ELF-1 (cell line): ENCODE results near the gene KIF26B.

Source experiments
- DNase-seq: peaks from one replicate; pipeline ENCODE4 v3.0.0-alpha.2; 2016; ENCODE audit warnings: low read depth, low spot score

Gene KIF26B

GRCh38 chr1:245561665-245562234 is 407.0 kb downstream of the KIF26B start:
- DNase-seq = no peak

GRCh38 chr1:245566134-245566533 is 411.3 kb downstream of the KIF26B start:
- no peak for DNase-seq

GRCh38 chr1:245566952-245567351 is 412.2 kb downstream of the KIF26B start:
- no peak for DNase-seq

- peak; percentile 27 for DNase-seq
Observed at GRCh38 chr1:245571815-245572294, 417.1 kb downstream of the KIF26B start.

- no peak for DNase-seq
Observed at GRCh38 chr1:245572709-245573108, 417.9 kb downstream of the KIF26B start.

DNA sequence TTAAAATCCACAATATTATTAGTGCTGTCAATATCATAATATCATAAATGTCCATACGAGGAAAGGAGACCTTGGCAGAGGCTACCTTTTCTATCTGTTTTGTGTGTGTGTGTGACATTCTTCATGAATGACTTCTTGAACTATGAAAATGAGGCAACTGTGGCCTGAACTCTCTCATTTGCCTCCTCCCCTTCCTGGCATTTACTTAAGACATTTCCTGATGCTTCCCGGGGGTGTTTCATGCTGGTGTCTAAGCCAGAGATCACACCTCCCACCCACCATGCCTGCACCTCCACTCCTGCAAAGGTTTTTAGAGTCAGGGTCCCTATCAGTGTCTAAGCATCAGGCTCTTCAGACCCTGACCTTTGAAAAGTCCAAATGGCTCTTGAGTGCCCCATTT is 420.9 kb downstream of the KIF26B start:
- no peak for DNase-seq

- DNase-seq = no peak
Observed at GRCh38 chr1:245576323-245576722, 421.5 kb downstream of the KIF26B start.

DNA sequence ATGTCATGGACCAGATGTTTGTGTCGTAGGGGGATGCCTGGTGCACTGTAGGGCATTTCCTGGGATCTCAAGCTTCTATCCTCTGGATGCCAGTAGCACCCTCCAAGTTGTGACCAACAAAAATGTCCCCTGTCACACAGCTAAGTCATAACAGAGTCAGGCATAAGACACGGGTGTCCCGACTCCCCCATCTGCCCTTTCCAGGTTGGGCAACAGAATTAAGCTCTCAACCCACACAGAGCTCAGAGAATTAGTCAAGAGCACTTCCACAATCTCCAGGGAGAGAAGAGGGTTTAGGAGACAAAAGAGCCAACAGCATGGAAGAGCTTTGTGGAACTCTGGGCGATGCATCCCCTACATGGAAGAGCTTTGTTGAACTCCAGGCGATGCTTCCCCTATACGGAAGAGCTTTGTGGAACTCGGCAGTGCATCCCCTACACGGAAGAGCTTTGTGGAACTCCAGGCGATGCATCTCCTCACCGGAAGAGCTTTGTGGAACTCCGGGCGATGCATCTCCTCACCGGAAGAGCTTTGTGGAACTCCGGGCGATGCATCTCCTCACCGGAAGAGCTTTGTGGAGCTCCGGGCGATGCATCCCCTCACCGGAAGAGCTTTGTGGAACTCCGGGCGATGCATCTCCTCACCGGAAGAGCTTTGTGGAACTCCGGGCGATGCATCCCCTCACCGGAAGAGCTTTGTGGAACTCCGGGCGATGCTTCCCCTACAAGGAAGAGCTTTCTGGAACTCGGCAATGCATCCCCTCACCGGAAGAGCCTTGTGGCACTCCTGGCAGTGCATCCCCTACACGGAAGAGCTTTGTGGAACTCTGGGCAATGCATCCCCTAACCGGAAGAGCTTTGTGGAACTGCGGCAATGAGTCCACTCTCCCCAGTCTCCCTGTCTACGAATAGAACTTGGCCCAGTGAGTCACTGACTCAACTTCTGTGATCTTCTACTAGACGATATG is 422.7 kb downstream of the KIF26B start:
- no peak for DNase-seq

GRCh38 chr1:245578308-245578707 is 423.5 kb downstream of the KIF26B start:
- DNase-seq = no peak

GRCh38 chr1:245578771-245579170 is 424.0 kb downstream of the KIF26B start:
- no peak for DNase-seq

DNA sequence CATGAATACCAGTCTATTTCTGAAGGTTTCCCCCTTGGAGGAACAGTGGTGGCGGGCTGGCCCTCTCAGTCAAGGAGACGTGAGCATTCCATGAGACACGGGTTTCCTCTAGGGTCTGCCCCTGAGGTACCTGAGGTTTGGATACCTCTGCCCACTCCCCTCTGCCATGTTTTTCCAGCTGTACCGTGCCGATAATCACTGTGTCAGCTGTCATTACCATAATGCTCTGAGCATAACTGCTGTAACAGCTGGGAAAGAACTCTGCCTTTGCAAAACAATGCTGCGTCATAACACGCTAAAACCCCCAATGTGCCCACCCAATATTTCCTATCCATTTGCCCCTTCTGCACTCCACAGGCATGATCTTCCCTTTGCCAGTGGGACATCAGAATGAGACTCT is 425.1 kb downstream of the KIF26B start:
- no peak for DNase-seq

DNA sequence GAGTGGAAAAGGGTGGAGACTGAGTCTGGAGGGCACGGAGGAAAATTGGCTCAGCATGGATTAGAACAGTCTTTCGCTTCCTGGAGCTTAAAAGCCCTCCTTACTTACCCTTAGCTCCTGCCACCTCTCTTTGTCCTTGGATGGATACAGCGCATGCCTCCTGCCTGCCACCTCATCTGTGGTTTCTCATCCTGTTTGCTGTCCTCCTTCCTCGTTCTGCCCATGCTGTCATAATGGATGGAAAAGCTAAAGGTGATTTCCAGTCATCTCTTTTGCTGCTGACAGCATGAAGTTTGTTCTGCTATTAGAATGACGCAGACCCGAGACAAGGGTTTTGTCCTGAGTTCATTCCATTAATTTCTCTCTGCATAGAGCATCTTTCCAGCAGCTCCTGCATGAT is 425.9 kb downstream of the KIF26B start:
- DNase-seq = no peak

GRCh38 chr1:245582026-245582425 is 427.2 kb downstream of the KIF26B start:
- DNase-seq = no peak

DNA sequence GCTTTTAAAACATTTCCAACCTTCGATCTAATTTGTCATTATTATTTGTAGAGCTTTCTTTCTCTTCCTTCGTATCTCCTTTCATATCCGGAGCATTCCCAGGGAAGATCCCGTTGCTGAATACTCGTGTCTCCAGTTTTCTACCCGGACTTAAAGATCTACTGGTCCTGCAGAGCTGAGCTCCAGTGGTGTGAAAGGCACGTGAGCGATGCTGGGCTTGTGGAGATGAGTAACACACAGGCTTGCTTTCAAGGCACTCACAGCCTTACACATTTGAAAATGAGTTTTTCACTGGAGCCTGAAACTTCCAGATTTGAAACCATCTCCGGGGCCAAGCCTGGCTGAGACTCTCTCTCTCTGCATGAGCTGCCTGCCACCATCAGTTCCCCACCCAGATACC is 428.3 kb downstream of the KIF26B start:
- DNase-seq = no peak

DNA sequence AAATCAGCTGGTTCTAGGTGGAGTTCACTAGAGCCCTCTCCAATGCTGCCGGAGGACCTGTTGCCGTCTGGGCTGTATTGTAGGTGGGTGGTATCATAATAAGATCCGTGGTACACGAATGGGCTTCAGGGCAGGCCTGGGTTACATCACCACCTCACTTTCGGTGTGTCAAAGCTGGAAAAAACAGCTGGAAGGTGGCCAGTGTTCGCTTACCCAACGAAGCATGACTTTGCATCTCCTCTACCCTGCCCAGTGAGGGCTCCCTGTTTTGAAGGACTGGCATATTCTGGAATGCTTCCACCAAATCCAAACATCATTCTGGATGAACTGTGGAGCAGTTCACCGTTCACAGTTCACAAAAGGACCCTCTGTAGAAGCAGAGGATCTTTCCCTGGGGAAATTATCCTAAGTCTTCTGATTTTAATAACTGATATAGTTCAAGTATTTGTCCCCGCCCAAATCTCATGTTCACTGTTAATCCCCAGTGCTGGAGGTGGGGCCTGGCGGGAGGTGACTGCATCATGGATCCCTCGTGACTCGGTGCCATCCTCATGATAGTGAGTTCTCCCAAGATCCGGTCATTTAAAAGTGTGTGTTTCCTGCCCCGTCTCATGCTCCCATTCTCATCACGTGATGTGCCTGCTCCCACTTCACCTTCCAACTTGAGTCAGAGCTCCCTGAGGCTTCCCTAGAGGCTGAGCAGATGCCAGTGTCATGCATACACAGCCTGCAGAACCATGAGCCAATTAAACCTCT is 429.0 kb downstream of the KIF26B start:
- DNase-seq = no peak

DNA sequence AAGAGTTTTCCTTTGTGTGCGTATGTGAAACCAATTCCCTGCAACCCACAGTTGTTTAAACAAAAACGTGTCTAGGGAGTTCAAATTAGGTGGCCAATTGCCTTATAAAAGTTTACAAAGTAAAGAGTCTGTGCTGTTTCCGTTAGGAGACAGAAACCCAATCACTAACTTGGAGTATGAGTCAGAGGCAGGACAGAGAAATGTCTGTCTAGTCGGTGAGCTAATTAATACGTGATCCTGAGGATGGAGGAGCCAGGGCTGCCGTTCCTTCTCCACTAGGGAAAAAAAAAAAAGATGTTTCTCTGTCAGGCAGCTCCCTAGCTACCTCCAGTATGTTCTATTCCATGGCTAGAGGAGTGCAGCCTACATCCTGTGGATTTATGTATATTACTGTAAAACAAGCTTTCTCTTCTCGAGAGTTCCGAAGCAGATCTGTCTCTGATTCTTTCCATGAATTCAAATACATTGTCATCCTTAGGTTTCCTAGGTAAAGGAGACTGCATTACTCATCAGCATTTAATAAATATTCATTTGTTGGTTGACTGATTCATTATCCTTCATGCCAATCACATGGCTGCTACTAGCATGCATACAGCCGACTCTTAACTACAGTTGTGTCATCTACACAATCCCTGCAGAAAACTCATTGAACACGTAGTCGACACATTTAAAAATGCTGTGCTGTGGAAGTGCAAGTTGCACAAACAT is 430.6 kb downstream of the KIF26B start:
- no peak for DNase-seq

DNA sequence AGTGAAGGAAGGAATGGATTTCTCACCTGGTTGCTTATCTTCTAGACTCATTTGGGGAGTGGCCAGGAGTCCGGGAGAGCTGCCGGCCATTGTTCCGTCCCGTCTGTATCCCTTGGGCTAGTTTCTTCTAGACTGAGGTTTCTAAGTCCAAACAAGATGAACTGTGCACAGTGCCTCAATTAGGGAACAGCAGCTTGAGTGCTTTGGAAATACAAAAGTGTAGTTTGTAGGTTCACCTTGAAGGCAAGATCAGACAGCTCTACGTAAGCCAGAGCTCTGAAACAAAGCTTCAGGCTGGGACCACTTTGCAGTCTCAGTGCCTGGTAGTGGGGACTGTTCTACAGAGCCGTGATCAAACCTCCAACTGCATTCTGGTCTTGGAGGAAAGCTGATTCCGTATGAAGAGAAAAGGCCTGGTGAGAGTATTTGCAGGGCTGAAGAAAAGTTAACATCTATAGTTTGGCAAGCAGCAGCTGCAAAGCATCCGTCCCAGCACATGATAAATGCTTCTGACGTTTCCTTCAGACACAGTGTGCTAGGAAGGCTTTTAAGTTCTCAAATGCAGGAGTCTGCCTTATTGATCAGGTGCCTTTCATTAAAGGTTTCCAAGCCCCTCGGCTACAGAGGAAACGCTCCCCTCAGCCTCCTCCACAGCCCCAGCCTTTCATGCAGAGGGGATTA is 432.8 kb downstream of the KIF26B start:
- peak; percentile 32 for DNase-seq

DNA sequence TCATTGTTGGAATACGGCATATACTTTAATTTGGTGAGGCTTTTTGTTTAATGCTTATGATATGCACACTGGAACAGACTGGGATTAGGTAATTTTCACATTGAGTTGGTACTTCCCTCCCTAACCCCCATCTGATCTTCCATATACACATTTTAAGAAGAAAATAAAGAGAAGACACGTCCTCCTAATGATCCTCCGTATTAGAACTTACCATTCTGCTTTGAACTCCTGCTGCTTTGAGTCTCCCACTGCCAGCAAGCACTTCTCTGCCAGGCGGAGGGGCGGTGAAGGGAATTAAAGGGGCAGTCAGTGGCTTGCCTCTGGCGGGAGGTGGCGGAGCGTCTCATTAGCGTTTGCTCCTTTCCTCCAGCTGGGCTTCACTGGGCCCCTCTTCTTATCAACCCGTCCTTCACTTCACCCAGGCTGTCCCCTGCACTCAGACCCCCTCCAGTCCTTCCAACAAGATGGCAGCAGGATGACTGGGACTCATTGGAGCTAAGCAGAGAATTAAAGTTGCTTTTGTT is 433.4 kb downstream of the KIF26B start:
- DNase-seq = no peak

GRCh38 chr1:245589316-245589715 is 434.5 kb downstream of the KIF26B start:
- no peak for DNase-seq

GRCh38 chr1:245589906-245590305 is 435.1 kb downstream of the KIF26B start:
- no peak for DNase-seq

DNA sequence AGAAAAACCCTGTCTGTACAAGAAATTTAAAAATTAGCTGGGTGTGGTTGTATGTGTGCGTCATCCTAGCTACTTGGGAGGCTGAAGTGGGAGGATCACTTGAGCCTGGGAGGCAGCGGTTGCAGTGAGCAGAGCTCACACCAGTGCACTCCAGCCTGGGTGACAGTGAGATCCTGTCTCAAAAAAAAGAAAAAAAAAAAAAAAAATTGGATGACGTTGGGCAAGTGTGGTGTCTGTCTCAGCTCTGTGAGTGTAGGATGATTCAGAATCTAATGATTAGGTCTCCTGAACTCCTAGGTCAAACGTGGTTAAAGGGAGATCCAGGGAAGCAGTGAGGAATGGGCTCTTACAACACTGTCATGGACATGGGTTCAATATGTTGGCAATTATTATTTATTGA is 435.9 kb downstream of the KIF26B start:
- DNase-seq = no peak
